Measurements from ENCODE around the gene OGG1.

Gene OGG1

GRCh38 chr3:9729419-9729818 lies 20.3 kb upstream of the OGG1 start:
- no peak for DNase-seq

- DNase-seq: no peak
Measured at GRCh38 chr3:9730657-9731205, 19.0 kb upstream of the OGG1 start.

GRCh38 chr3:9731206-9732079 lies 18.3 kb upstream of the OGG1 start, which contains the start of gene BRPF1:
Gene BRPF1 (plus strand): TSS chr3:9731735. CDS start chr3:9734141, 2,406 bp downstream.
- DNase-seq: peak; percentile 100

GRCh38 chr3:9732080-9732739 lies 17.5 kb upstream of the OGG1 start:
- no peak for DNase-seq

GRCh38 chr3:9732740-9733115 lies 17.0 kb upstream of the OGG1 start:
- DNase-seq: no peak

- DNase-seq: no peak
Measured at GRCh38 chr3:9736831-9737230, 12.9 kb upstream of the OGG1 start.

- DNase-seq: no peak
Measured at GRCh38 chr3:9739181-9739580, 10.6 kb upstream of the OGG1 start.

- no peak for DNase-seq
Measured at GRCh38 chr3:9742560-9742959, 7.2 kb upstream of the OGG1 start.

GRCh38 chr3:9743548-9743947 lies 6.2 kb upstream of the OGG1 start:
- DNase-seq: no peak

GRCh38 chr3:9744162-9744561 lies 5.6 kb upstream of the OGG1 start:
- DNase-seq: no peak

GRCh38 chr3:9745521-9745920 lies 4.2 kb upstream of the OGG1 start:
- DNase-seq: no peak

- DNase-seq: no peak
Measured at GRCh38 chr3:9746330-9746729, 3.4 kb upstream of the OGG1 start.

- no peak for DNase-seq
Measured at GRCh38 chr3:9747267-9747666, 2.5 kb upstream of the OGG1 start.

- no peak for DNase-seq
Measured at GRCh38 chr3:9748031-9748430, 1.7 kb upstream of the OGG1 start.

GRCh38 chr3:9749296-9749644 lies 482 bp upstream of the OGG1 start:
- no peak for DNase-seq

- DNase-seq: no peak
Measured at GRCh38 chr3:9750556-9751411, 1.0 kb downstream of the OGG1 start.

GRCh38 chr3:9754678-9755077 lies 4.9 kb downstream of the OGG1 start:
- DNase-seq: no peak

GRCh38 chr3:9757427-9757826 lies 7.7 kb downstream of the OGG1 start:
- DNase-seq: no peak

- no peak for DNase-seq
Measured at GRCh38 chr3:9760779-9761505, 11.2 kb downstream of the OGG1 start.

GRCh38 chr3:9761919-9762318 lies 12.2 kb downstream of the OGG1 start:
- DNase-seq: no peak

- DNase-seq: no peak
Measured at GRCh38 chr3:9762871-9763270, 13.1 kb downstream of the OGG1 start.

- DNase-seq: no peak
Measured at GRCh38 chr3:9765865-9766264, 16.1 kb downstream of the OGG1 start.

GRCh38 chr3:9767418-9767817 lies 17.7 kb downstream of the OGG1 start:
- DNase-seq: no peak
